ENCODE data around the gene EDC3. TPM values are rescaled to one million over a fixed set of nuclear protein-coding genes. Genes with fewer than 3 reads are reported as not detected.
"Not testable (repeated sequence)": the region's sequence is repeated elsewhere in the genome, so short reads cannot be mapped to it uniquely, and the experiment has no call there.

Gene EDC3
- polyA plus RNA-seq, 1 of the 3 experiments (the other 2 are of a cell fraction), result 34.9 TPM

DNA sequence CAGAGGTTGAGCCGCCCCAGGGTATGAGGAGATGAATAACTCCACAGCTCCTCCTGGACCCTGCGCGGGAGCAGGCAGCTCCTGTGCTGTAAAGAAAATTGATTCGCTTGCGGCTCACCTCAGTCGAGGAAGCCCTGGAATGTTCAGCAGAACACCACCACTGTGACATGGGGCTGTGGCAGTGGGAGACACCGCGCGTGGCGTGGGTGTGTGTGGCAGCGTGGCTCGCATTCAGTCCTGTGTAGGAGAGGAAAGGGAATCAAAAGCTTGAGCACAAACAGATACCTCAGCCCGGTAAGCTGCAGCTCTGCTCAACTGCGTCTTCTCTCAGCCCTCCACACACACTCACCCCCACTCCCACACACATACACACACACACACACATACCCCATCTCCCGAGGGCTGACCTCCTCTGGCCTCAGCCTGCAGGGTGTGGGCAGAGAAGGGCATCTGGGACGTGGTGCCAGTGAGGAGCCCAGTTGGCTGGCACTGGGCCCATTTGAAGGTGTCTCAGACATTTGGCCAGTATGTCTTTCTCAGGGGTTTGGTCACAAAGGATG, 98.6 kb downstream of the EDC3 start:
- CTCF ChIA-PET, result interaction anchor here (0.8 kb wide), 1 partner anchor 108 kb away, joined by 3 read pairs; no protein-coding TSS in a partner anchor
- not testable (repeated sequence) for DNase-seq; H4K20me1 ChIP-seq (ENCODE audit: insufficient read depth); H3K9me3 ChIP-seq; H3K79me2 ChIP-seq (ENCODE audit: insufficient read depth); H3K9me2 ChIP-seq; H3K9ac ChIP-seq; H2AFZ ChIP-seq (ENCODE audit: low read depth); H3K4me2 ChIP-seq; H3K4me3 ChIP-seq (ENCODE audit: low read depth in 2 of 2, low read length in 1 of 2); H3K27me3 ChIP-seq (ENCODE audit: insufficient read depth); H3F3A ChIP-seq (replicated peaks; ENCODE audit: insufficient read depth); H3K36me3 ChIP-seq (replicated peaks in 1 of 2; ENCODE audit: control insufficient read depth in 1 of 2, insufficient read depth in 2 of 2, low read length in 1 of 2)
- 97% methylated on average over 11 of the region's 16 CpGs for WGBS (ENCODE audit: low lambda C conversion rate)
- Histone ChIP-seq H3K27ac (ENCODE audit: low read depth in 2 of 2, low read length in 1 of 2) (peak overlapping the region in 1 of 2 experiments; percentile 50; a peak in 1 of 4 replicates), H3K4me1 (ENCODE audit: control insufficient read depth in 1 of 2, insufficient read depth in 2 of 2, low read depth in 1 of 2, low read length in 1 of 2) (peaks cover 0 to 27% of the 10 kb centered on the region in 2 experiments; a peak in 1 of 4 replicates)
- POLR2A ChIA-PET, result interaction anchor here (0.6 to 2.5 kb wide), 2 partner anchors 12 to 1575 kb away, joined by 3 to 25 read pairs; no protein-coding TSS in a partner anchor

DNA sequence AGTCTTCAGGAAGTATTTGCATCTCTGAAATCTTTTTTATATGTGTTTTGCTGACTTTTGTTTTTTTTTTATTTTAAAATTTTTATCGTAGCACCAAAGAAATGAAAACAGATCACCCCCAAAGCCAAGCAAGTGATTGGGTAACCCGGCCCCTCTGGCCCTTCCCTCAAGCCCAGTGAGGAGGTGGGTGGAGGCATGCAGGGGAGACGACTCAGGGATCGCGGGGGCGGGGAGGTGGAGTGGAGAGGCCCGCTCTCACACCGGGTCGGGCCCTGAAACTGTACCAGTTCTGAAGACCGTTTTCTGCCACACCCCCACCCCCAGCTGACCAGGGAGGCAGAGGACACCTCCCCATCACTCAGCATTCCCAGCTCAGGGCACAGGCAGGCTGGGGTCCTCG, 99.1 kb downstream of the EDC3 start:
- H3K36me3 ChIP-seq (replicated peaks in 1 of 2; ENCODE audit: control insufficient read depth in 1 of 2, insufficient read depth in 2 of 2, low read length in 1 of 2); H3K27me3 ChIP-seq (ENCODE audit: insufficient read depth); H3K9me2 ChIP-seq; CTCF ChIA-PET; H3F3A ChIP-seq (replicated peaks; ENCODE audit: insufficient read depth); H3K4me3 ChIP-seq (ENCODE audit: low read depth in 2 of 2, low read length in 1 of 2); H3K9ac ChIP-seq; H4K20me1 ChIP-seq (ENCODE audit: insufficient read depth); H3K9me3 ChIP-seq; DNase-seq; H3K4me2 ChIP-seq; H2AFZ ChIP-seq (ENCODE audit: low read depth); H3K27ac ChIP-seq (ENCODE audit: low read depth in 2 of 2, low read length in 1 of 2); H3K79me2 ChIP-seq (ENCODE audit: insufficient read depth): not testable (repeated sequence)
- POLR2A ChIA-PET, result interaction anchor here (0.6 kb wide), 1 partner anchor 1575 kb away, joined by 3 read pairs; no protein-coding TSS in a partner anchor
- WGBS (ENCODE audit: low lambda C conversion rate), result 73% methylated on average over 10 of the region's 11 CpGs
- H3K4me1 ChIP-seq (ENCODE audit: control insufficient read depth in 1 of 2, insufficient read depth in 2 of 2, low read depth in 1 of 2, low read length in 1 of 2), result peaks cover 0 to 25% of the 10 kb centered on the region in 2 experiments; a peak in 1 of 4 replicates

DNA sequence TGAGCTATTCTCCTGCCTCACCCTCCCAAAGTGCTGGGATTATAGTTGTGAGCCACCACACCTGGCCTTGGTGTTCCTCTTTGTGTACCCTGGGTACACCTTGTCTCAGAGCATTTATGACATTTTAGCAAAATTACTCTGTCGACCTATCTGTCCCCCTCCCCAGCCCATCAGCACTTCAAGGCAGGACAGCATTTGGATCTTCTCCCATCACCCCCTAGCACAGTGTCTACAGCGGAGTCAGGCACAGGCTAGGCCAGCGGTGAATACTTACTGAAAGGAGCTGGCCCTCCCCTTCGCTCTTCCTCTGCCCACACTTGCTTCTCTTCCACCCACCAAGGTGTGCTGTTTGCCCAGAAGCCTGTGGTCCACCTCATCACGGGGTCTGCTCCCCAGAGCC, 100.6 kb downstream of the EDC3 start:
- TF ChIP-seq, protein P1, sequence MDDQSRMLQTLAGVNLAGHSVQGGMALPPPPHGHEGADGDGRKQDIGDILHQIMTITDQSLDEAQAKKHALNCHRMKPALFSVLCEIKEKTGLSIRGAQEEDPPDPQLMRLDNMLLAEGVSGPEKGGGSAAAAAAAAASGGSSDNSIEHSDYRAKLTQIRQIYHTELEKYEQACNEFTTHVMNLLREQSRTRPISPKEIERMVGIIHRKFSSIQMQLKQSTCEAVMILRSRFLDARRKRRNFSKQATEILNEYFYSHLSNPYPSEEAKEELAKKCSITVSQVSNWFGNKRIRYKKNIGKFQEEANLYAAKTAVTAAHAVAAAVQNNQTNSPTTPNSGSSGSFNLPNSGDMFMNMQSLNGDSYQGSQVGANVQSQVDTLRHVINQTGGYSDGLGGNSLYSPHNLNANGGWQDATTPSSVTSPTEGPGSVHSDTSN (IDR thresholded peaks at IDR 0.05), result no peak
- no peak for TF ChIP-seq RAD21 (IDR thresholded peaks at IDR 0.05; ENCODE audit: low read length)
- TF ChIP-seq GATA2 (CRISPR knock-in tag; IDR thresholded peaks at IDR 0.05), result no peak
- TF ChIP-seq ELF1 (IDR thresholded peaks at IDR 0.05), result no peak
- no peak for TF ChIP-seq FOXJ3 (CRISPR knock-in tag; IDR thresholded peaks at IDR 0.05)
- TF ChIP-seq, protein P2, sequence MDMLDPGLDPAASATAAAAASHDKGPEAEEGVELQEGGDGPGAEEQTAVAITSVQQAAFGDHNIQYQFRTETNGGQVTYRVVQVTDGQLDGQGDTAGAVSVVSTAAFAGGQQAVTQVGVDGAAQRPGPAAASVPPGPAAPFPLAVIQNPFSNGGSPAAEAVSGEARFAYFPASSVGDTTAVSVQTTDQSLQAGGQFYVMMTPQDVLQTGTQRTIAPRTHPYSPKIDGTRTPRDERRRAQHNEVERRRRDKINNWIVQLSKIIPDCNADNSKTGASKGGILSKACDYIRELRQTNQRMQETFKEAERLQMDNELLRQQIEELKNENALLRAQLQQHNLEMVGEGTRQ (IDR thresholded peaks at IDR 0.05; ENCODE audit: borderline replicate concordance, low read depth, low read length), result no peak
- no peak for TF ChIP-seq JUND (IDR thresholded peaks at IDR 0.05)
- no peak for TF ChIP-seq RCOR1 (IDR thresholded peaks at IDR 0.05; ENCODE audit: low read length)
- CTCF ChIA-PET, result no interaction called here
- Histone ChIP-seq H4K20me1 (ENCODE audit: insufficient read depth) (no peaks in the 10 kb centered on the region), H3K4me2 (no peak overlapping the region), H3K9me3 (no peaks in the 10 kb centered on the region), H3K4me1 (ENCODE audit: control insufficient read depth in 1 of 2, insufficient read depth in 2 of 2, low read depth in 1 of 2, low read length in 1 of 2) (peaks cover 0 to 25% of the 10 kb centered on the region in 2 experiments; a peak in 1 of 4 replicates), H3K27ac (ENCODE audit: low read depth in 2 of 2, low read length in 1 of 2) (no peak overlapping the region), H3K9ac (no peak overlapping the region), H3K36me3 (replicated peaks in 1 of 2; ENCODE audit: control insufficient read depth in 1 of 2, insufficient read depth in 2 of 2, low read length in 1 of 2) (peaks cover 0 to 7% of the 10 kb centered on the region in 2 experiments), H3K27me3 (ENCODE audit: insufficient read depth) (no peaks in the 10 kb centered on the region), H3K9me2 (no peaks in the 10 kb centered on the region), H2AFZ (ENCODE audit: low read depth) (no peak overlapping the region), H3K79me2 (ENCODE audit: insufficient read depth) (no peaks in the 10 kb centered on the region), H3K4me3 (ENCODE audit: low read depth in 2 of 2, low read length in 1 of 2) (no peak overlapping the region), H3F3A (replicated peaks; ENCODE audit: insufficient read depth) (no peaks in the 10 kb centered on the region)
- POLR2A ChIA-PET, result no interaction called here
- 92% methylated on average over 5 of the region's 5 CpGs for WGBS (ENCODE audit: low lambda C conversion rate)
- DNase-seq, result no peak
